Gastroesophageal sphincter (tissue), 4 donors: ENCODE data around the gene SPACA6. TPM values are rescaled to one million over a fixed set of nuclear protein-coding genes. Genes with fewer than 3 reads are reported as not detected.

Experiments used
- ATAC-seq: fragments of 150-250 bp; one replicate; pipeline ENCODE4 v1.9.1; 2016; ENCODE audit warnings: mild to moderate bottlenecking, moderate library complexity
- H3K27ac ChIP-seq, 4 donors: fragments of 200-600 bp; sonication (generic) in 3 of 4; 1 replicate in 3 of 4; 2 replicates in 1 of 4; pipeline ENCODE4 v1.5.1; 2016 to 2019
- H3K27me3 ChIP-seq: fragments of 200-600 bp; sonication (generic); one replicate; pipeline ENCODE4 v1.5.1; 2019
- H3K36me3 ChIP-seq, 2 donors: fragments of 200-600 bp; sonication (generic); one replicate each; pipeline ENCODE4 v1.5.1; 2019; ENCODE audit warnings: control low read depth in 1 of 2
- H3K4me1 ChIP-seq, 3 donors: fragments of 200-600 bp; sonication (generic); 1 replicate in 2 of 3; 2 replicates in 1 of 3; pipeline ENCODE4 v1.5.1; 2016 to 2019; ENCODE audit warnings: control low read depth in 2 of 3
- H3K4me3 ChIP-seq, 2 donors: fragments of 200-600 bp; sonication (generic); one replicate each; pipeline ENCODE4 v1.5.1; 2019; ENCODE audit warnings: mild to moderate bottlenecking in 1 of 2, moderate library complexity in 1 of 2
- H3K9me3 ChIP-seq, 3 donors: fragments of 200-600 bp; sonication (generic); one replicate each; pipeline ENCODE4 v1.5.1; 2017 to 2019; ENCODE audit warnings: control low read depth in 2 of 3
- CTCF ChIP-seq, 4 experiments: fragments of 200-600 bp in 2 of 4; fragments of 450-650 bp in 2 of 4; sonication (generic) in 1 of 4; IDR thresholded peaks; one replicate each; pipeline ENCODE4 v1.5.1; 2017 to 2019; ENCODE audit warnings: antibody characterized with exemption in 4 of 4, mild to moderate bottlenecking in 2 of 4, moderate library complexity in 2 of 4
- EP300 ChIP-seq: sonication (generic); formaldehyde crosslinking; IDR thresholded peaks from one replicate; pipeline ENCODE4 v1.6.1; 2017; ENCODE audit warnings: antibody characterized with exemption, mild to moderate bottlenecking
- POLR2A ChIP-seq, 2 donors: fragments of 450-650 bp; IDR thresholded peaks; one replicate each; pipeline ENCODE4 v1.6.1; 2017; ENCODE audit warnings: antibody characterized with exemption in 2 of 2, mild to moderate bottlenecking in 2 of 2, moderate library complexity in 1 of 2
- POLR2AphosphoS5 ChIP-seq: sonication (generic); formaldehyde crosslinking; IDR thresholded peaks from one replicate; pipeline ENCODE4 v1.6.1; 2017; ENCODE audit warnings: antibody characterized with exemption
- WGBS, 2 donors: methylation state at CpG; one replicate each; pipeline ENCODE4 v1.1.5; 2018; ENCODE audit warnings: low coverage in 1 of 2; 5-methylcytosine and 5-hydroxymethylcytosine counted together
- total RNA-seq, 4 donors: library from RNA; depleted of rRNA; stranded (reverse); fragments of >200 nt; gene quantifications; one replicate each; pipeline ENCODE4 v1.1.0, GENCODE V29; 2016

The SPACA6 gene
- total RNA-seq, 4 donors from 2014 or later, result 6.3 to 29.7 (median 18.3) TPM

GRCh38 chr19:51724543-51724942, 31.4 kb downstream of the SPACA6 start:
- peaks cover 0 to 13% (median 0%) of the 10 kb centered on the region in 3 donors for H3K4me1 ChIP-seq
- peak; percentile 42 for ATAC-seq
- H3K27ac ChIP-seq, result no peak overlapping the region
- 23% methylated on average over 3 of the region's 15 CpGs; no CpG with 5 or more reads in 1 of the 2 donors for WGBS, 2 donors
- H3K4me3 ChIP-seq, result no peak overlapping the region
- no peaks in the 10 kb centered on the region for H3K9me3 ChIP-seq
- no peaks in the 10 kb centered on the region for H3K36me3 ChIP-seq
- no peak for TF ChIP-seq CTCF (IDR thresholded peaks at IDR 0.05)
- TF ChIP-seq POLR2AphosphoS5, result no peak
- TF ChIP-seq EP300, result no peak
- no peak for TF ChIP-seq POLR2A (IDR thresholded peaks at IDR 0.05)
- H3K27me3 ChIP-seq, result peaks cover 98% of the 10 kb centered on the region

- H3K27me3 ChIP-seq, result peaks cover 98% of the 10 kb centered on the region
- no peak for TF ChIP-seq EP300
- TF ChIP-seq POLR2AphosphoS5, result no peak
- no peak for TF ChIP-seq POLR2A (IDR thresholded peaks at IDR 0.05)
- no peak for TF ChIP-seq CTCF (IDR thresholded peaks at IDR 0.05)
- H3K27ac ChIP-seq, result peak overlapping the region in 1 of 4 donors; percentile 22
- WGBS, 2 donors, result 20% methylated on average over 3 of the region's 14 CpGs; no CpG with 5 or more reads in 1 of the 2 donors
- no peak overlapping the region for H3K4me3 ChIP-seq
- peaks cover 0 to 8% (median 0%) of the 10 kb centered on the region in 3 donors for H3K9me3 ChIP-seq
- peaks cover 0 to 8% (median 0%) of the 10 kb centered on the region in 3 donors for H3K4me1 ChIP-seq
- no peaks in the 10 kb centered on the region for H3K36me3 ChIP-seq
- peak; percentile 88 for ATAC-seq
These were observed 32.9 kb downstream of the SPACA6 start for GRCh38 chr19:51726049-51726448.

GRCh38 chr19:51727349-51727880, 34.3 kb downstream of the SPACA6 start:
- peaks cover 93% of the 10 kb centered on the region for H3K27me3 ChIP-seq
- peaks cover 0 to 8% (median 0%) of the 10 kb centered on the region in 3 donors for H3K4me1 ChIP-seq
- peaks cover 0 to 9% (median 0%) of the 10 kb centered on the region in 3 donors for H3K9me3 ChIP-seq
- H3K36me3 ChIP-seq, result no peaks in the 10 kb centered on the region
- WGBS, 2 donors, result 74 to 76% methylated on average over 5 to 6 of the region's 7 CpGs
- no peak for TF ChIP-seq EP300
- TF ChIP-seq POLR2A (IDR thresholded peaks at IDR 0.05), result no peak
- TF ChIP-seq CTCF (IDR thresholded peaks at IDR 0.05), result no peak
- no peak for TF ChIP-seq POLR2AphosphoS5
- H3K27ac ChIP-seq, result no peak overlapping the region
- H3K4me3 ChIP-seq, result no peak overlapping the region
- ATAC-seq, result no peak

GRCh38 chr19:51729781-51730180, 36.7 kb downstream of the SPACA6 start:
- WGBS, 2 donors, result no CpG with 5 or more reads among the region's 2 CpGs
- peaks cover 92% of the 10 kb centered on the region for H3K27me3 ChIP-seq
- no peak overlapping the region for H3K4me3 ChIP-seq
- H3K36me3 ChIP-seq, result no peaks in the 10 kb centered on the region
- H3K9me3 ChIP-seq, result peaks cover 0 to 9% (median 0%) of the 10 kb centered on the region in 3 donors
- no peak overlapping the region for H3K27ac ChIP-seq
- ATAC-seq, result no peak
- peaks cover 0 to 8% (median 0%) of the 10 kb centered on the region in 3 donors for H3K4me1 ChIP-seq
- TF ChIP-seq POLR2A (IDR thresholded peaks at IDR 0.05), result no peak
- no peak for TF ChIP-seq EP300
- no peak for TF ChIP-seq CTCF (IDR thresholded peaks at IDR 0.05)
- TF ChIP-seq POLR2AphosphoS5, result no peak
